Heart left ventricle (tissue), 13 donors: ENCODE results near the gene MATN1.

Experiments
- POLR2A ChIP-seq, 2 donors: fragments of 450-650 bp; IDR thresholded peaks; one replicate each; pipeline ENCODE4 v1.6.1; 2017; ENCODE audit warnings: antibody characterized with exemption in 2 of 2, mild to moderate bottlenecking in 2 of 2, moderate library complexity in 2 of 2
- TF ChIP-seq, protein P1 (sequence below), 12 donors: fragments of 200-600 bp; sonication (generic) in 4 of 12; IDR thresholded peaks; one replicate each; pipeline versions ENCODE4 v1.5.0 to v1.8.0; 2018 to 2022; ENCODE audit warnings: antibody characterized with exemption in 12 of 12, mild to moderate bottlenecking in 5 of 12
- donor health status: ischemic (EF 13 %, LVEDD 7.1; RV severe dilation, severe dysfunction).
- donor health status: DM: no; HTN: yes; CAD: no.
- donor health status: DM: no; HTN: no; CAD: no.
- donor health status: ischemic (EF 25% LVEDD 6.9; RV normal size, moderate dysfunction).
- donor health status: ischemic (EF 25% LVEDD 5.7; RV mildly dilated, moderate dysfunction).
- donor health status: ischemic (EF 35%, LVEDD 5.7; RV mildly dilated, moderate dysfunction).
- donor health status: nonischemic (EF 11% LVEDD 7.7; RV severe dilation, severe dysfunction).
- donor health status: DM: yes; HTN: yes; CAD: no.
- donor health status: PGD.
- donor health status: ischemic (EF 29% LVEDD 5.4; RV normal size, mild dysfunction).
- donor health status: nonischemic (EF 23%, LVEDD 6.1; RV moderate dilation, normal function).

DNA sequence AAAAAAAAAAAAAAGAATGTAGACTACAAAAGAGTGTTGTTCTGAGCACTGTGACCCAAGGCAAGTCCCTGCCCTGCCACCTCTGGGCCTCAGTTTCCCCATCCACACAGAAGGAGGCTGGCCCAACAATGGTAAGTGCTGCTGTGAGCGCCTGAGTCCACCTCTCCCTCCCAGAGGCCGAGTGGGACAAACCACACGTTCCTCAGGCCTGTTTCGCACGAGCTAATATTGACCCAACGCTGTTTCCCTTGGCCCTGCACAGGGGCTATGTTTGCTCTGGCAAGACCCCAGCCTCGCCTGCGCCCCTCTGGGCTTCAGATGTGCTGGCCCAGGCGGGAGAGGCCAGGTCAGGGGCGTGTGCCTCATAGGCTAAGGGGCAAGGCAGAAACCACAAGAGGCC lies 46.8 kb upstream of the MATN1 start:
- TF ChIP-seq, protein P1, sequence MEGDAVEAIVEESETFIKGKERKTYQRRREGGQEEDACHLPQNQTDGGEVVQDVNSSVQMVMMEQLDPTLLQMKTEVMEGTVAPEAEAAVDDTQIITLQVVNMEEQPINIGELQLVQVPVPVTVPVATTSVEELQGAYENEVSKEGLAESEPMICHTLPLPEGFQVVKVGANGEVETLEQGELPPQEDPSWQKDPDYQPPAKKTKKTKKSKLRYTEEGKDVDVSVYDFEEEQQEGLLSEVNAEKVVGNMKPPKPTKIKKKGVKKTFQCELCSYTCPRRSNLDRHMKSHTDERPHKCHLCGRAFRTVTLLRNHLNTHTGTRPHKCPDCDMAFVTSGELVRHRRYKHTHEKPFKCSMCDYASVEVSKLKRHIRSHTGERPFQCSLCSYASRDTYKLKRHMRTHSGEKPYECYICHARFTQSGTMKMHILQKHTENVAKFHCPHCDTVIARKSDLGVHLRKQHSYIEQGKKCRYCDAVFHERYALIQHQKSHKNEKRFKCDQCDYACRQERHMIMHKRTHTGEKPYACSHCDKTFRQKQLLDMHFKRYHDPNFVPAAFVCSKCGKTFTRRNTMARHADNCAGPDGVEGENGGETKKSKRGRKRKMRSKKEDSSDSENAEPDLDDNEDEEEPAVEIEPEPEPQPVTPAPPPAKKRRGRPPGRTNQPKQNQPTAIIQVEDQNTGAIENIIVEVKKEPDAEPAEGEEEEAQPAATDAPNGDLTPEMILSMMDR (IDR thresholded peaks at IDR 0.05), result no peak
- no peak for TF ChIP-seq POLR2A (IDR thresholded peaks at IDR 0.05)
